Inflammatory macrophage (primary cell): Measurements from ENCODE around the gene OR6K6.

Experiments used
- DNase-seq, 2 donors: peaks; one replicate each; pipeline ENCODE4 v3.0.0-alpha.2; 2020 to 2022
- total RNA-seq, 18 experiments: gene quantifications; one replicate each; lab custom pipeline; 2026; ENCODE audit warnings: mixed read lengths in 6 of 18, inconsistent platforms in 2 of 18; lab: John Stamatoyannopoulos, UW

Gene OR6K6, protein sequence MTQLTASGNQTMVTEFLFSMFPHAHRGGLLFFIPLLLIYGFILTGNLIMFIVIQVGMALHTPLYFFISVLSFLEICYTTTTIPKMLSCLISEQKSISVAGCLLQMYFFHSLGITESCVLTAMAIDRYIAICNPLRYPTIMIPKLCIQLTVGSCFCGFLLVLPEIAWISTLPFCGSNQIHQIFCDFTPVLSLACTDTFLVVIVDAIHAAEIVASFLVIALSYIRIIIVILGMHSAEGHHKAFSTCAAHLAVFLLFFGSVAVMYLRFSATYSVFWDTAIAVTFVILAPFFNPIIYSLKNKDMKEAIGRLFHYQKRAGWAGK
- total RNA-seq: 0 reads per million in 18 experiments

- DNase-seq: no peak
Measured at GRCh38 chr1:158754420-158754819, at the start of gene OR6K6. Gene OR6K6, plus strand, starts transcription at chr1:158754720. Its CDS starts 168 bp downstream, at chr1:158754888.

DNA sequence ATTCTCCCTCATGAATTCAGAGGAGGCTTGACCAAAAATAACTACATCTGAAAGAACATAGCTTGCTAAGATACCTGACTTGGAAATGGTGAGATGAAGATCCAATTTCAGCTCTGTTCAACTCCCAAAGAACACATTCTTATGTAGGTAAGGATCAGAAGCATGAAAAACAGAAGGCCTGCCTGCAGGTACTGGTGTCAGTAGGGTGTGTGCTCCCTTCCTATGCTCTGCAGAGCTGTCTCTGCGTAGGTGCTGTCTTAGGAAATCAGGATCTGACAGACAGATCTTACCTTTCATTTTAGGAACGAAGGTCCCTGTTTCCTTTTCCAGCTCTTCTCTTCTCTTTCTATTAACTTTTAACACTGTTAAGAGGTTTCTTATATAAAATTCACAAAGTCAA lies 48.4 kb upstream of the OR6K6 start:
- no peak for DNase-seq

DNA sequence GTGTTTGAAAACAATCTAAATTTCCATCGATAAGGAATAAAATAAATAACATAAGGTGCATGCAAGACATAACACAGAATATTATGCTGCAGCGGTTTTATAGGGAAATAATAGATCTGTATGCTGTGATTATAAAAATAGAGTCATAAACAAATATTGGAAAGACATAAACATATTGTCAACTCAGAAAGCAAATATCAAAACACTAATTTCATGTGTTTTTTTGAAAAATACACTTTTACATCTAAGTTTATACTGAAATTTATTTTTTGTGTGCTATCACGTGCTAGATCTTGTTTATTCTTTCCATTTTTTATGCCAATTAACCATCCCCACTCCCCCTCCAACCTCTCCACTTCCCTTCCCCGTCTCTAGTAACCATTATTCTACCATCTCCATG lies 43.4 kb upstream of the OR6K6 start:
- DNase-seq: no peak

- no peak for DNase-seq
Measured at GRCh38 chr1:158714754-158715153, 39.8 kb upstream of the OR6K6 start.

- DNase-seq: no peak
Measured at GRCh38 chr1:158716335-158716734, 38.2 kb upstream of the OR6K6 start.

- no peak for DNase-seq
Measured at GRCh38 chr1:158717344-158717743, 37.2 kb upstream of the OR6K6 start.

- DNase-seq: no peak
Measured at GRCh38 chr1:158719664-158720063, 34.9 kb upstream of the OR6K6 start.

DNA sequence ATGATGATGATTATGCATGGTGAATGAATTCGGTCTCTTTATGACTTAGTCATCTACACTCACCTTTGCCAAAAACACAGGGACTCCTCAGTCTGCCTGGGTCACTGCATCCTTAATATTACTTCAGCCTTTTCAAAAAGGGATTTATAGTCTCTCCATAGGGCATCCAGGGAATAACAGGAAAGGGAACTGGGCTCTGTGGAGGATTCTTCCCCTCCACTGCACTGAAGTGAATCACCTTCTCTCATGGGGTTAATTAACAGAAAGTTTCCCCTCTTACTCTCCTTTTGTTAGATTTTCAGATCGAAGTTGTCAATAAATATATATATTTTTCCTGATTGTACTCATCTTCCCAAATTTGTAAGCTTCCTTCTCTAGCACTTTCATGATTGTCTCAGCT lies 33.9 kb upstream of the OR6K6 start, which contains the start of gene OR6K3:
Gene OR6K3 (minus strand): TSS at position 101 of the 400 bp plus-strand sequence. CDS start 2,605 bp downstream, outside the sequence.
- DNase-seq: no peak

DNA sequence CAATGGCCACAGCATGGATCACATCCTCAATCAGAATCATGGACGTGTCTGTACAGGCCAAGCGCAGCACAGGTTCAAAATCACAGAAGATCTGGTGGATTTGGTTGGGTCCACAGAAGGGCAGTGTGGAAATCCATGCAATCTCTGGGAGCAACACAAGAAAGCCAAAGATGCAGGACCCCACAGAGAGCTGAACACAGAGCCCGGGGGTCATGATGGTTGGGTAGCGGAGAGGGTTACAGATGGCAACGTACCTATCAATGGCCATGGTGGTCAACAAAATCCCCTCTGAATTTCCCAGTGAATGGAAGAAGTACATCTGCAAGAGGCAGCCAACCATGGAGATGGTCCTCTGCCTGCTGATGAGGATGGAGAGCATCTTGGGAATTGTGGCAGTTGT lies 30.1 kb upstream of the OR6K6 start:
- DNase-seq: no peak

GRCh38 chr1:158728510-158729225 lies 25.9 kb upstream of the OR6K6 start:
- DNase-seq: no peak

DNA sequence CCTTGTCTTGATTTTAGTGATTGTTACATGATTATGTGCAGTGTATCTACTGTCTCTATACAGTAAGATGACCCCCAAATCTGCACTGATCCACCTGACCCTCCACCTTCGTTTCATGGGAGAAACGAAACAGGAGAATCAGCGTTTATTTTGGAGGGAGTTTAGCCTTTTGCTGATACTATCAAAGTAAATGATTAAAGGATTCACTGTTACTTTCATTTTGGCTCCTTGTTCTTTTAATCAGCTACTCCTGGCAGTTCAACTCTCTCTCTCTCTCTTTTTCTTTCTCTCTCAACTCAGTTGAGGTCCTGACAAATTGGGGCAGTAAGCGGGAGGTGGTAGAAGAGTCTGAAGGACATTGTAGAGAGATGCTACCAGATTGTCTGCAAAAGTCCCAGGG lies 24.1 kb upstream of the OR6K6 start:
- DNase-seq: no peak

DNA sequence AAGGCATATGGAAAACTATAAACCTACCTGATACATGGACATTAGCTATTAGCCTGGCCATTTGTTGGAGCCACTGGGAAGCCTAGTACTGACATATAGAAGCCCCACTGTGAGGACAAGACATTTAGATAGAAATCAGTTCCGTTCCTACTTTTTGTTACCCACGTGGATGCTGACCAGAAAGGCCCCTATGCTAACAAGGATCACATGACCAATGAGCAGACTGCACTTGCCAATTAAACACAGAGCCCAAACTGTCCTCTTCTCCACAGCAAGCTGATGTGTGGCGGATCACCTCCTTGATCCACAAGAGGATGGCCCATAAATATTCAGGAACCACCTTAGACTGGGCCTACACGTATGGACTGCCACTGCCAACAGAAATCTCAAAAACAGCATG lies 22.8 kb upstream of the OR6K6 start:
- no peak for DNase-seq

- no peak for DNase-seq
Measured at GRCh38 chr1:158732524-158732923, 22.0 kb upstream of the OR6K6 start.

DNA sequence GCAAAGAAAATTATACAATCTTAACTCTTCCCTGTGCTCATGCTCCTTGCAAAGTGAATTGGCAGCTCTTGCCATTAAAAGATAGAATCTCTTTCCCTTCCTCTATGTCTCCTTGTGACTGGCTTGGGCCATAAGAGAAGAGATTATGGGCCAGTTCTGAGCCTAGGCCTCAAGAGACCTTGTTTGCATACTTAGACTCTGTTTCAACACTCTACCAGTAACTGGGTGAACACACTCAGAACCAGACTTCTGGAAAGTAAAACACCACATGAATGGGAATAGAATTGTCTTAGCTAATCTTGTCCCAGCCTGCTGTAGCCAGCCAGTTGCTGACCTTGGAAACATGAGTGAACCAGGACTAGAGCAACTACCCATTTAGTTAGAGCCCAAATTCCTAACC lies 18.7 kb upstream of the OR6K6 start:
- DNase-seq: no peak

- no peak for DNase-seq
Measured at GRCh38 chr1:158752155-158752712, 2.3 kb upstream of the OR6K6 start.

DNA sequence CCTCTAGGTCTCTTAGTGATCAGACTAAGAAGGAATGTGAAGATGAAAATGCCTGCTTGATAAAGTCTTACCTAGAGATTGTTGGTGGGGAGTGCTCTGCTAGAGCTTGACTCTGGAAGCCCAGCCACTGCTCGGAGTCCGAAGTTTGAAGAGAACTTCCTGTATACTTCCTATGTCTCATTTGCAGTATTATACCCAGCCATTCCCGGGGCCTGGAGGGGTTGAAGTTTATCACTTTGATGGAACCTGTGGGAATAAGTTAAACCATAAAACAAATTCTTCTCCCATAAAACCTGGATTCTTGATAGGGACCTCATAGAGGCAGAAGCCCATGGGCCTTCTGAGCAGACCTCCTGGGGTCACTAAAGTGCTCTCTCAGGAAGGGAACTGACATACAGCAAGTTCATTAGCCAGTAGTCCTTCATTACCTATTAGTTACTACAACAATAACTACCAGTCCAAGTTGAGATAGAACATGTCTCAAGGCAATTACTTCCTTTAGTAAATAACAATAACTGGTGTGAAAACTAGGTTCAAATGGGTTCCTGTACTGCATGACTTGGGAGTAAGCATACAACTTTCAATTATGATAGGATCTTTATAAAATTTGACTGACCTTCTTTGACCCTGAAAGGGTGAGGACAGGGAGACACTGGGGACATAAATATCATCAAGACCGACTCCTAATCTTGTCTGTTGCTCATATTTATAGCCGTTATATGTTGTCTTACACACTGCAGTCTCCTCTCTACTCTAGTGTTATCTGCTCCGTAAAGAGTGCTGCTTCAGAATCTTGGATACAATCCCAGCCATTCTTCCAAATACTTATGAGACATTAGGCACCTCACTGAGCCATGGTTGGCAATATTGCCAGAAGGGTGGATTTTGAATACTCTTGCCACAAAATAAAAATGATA lies 17.7 kb downstream of the OR6K6 start, which contains the start of gene OR6N1:
Gene OR6N1 (minus strand): TSS at position 246 of the 917 bp plus-strand sequence. CDS start 5,513 bp downstream, outside the sequence.
- DNase-seq: no peak

DNA sequence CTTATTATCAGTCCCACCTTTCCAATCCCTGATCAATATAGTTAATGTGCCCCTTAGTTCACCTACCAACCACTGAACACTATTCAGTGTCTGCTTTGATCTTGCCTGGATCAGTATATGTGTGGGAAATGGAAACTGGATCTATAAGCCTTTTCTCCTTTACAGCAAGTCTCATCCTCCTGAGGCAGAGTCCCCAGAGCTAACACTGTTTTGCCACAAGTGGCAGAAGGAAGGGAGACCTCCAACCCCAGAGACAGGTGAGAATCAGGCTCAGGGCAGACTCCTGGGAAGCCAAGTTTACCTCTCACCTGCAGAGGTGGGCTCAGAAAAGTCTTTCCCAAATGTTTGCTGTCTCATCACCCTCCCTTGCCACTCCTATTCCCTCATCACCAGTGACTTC lies 26.6 kb downstream of the OR6K6 start, which contains the start of gene OR6N2:
Gene OR6N2 (minus strand): TSS at position 101 of the 400 bp plus-strand sequence. CDS start 3,569 bp downstream, outside the sequence.
- DNase-seq: no peak

GRCh38 chr1:158793604-158794003 lies 39.1 kb downstream of the OR6K6 start:
- DNase-seq: peak; percentile 44 to 64

DNA sequence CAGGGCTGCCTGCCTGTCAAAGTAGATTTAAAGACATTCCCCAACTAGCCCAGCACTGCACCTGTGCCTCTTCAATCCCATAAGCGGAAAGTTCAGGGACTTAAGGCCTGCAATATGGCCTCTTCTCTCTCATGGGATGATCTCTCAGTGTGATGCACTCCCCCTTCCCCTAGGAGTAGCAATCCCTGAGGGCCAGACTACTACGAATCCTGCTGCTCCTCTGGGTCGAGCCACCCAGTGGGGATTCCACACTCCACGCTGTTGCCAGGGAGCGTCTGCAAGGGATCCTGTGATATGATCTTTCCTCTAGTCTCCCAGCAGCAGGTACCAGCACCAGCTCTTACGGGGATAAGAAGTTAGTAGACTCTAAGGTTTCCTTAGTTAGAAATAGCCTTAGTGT lies 39.7 kb downstream of the OR6K6 start:
- no peak for DNase-seq

GRCh38 chr1:158798531-158798930 lies 44.0 kb downstream of the OR6K6 start:
- DNase-seq: no peak

- DNase-seq: peak; percentile 67 to 75
Measured at GRCh38 chr1:158799689-158800088, 45.2 kb downstream of the OR6K6 start.

- peak; percentile 19 to 77 for DNase-seq
Measured at GRCh38 chr1:158800526-158800925, 46.0 kb downstream of the OR6K6 start.
